Caco-2 (cell line): Measurements from ENCODE around the gene ATP2B3. TPM values are rescaled to one million over a fixed set of nuclear protein-coding genes. Genes with fewer than 3 reads are reported as not detected.

ENCODE experiments used
- BruUV-seq: library from RNA; stranded (reverse); fragments of 400-500 nt; replicated peaks from 2 replicates; lab custom pipeline; 2021; lab: Mats Ljungman, UMichigan
- CTCF ChIA-PET: fragments of 300-600 bp; sonication (Branson Sonifier 250); formaldehyde crosslinking; loops from one replicate; lab custom pipeline; 2022; ENCODE audit warnings: antibody characterized with exemption; lab: Charles Lee
- POLR2A ChIA-PET: fragments of 300-600 bp; sonication (Branson Sonifier 250); formaldehyde crosslinking; loops from one replicate; lab custom pipeline; 2022; ENCODE audit warnings: antibody characterized with exemption; lab: Charles Lee
- DNase-seq, 2 experiments: peaks; one replicate each; pipeline versions ENCODE4 v3.0.0 to v3.0.0-alpha.2; 2020 to 2022
- H3K27me3 ChIP-seq: replicated peaks from 2 replicates; pipeline ENCODE4 v1.6.0; 2011; ENCODE audit warnings: low read length; ENCODE audit not compliant: control insufficient read depth, insufficient read depth
- H3K36me3 ChIP-seq: 2 replicates; pipeline ENCODE4 v1.5.1; 2011; ENCODE audit warnings: low read length; ENCODE audit not compliant: control insufficient read depth, insufficient read depth
- H3K4me1 ChIP-seq: fragments of 250-450 bp; sonication (Bioruptor Pico); 2 replicates; pipeline ENCODE4 v1.5.1; 2020; ENCODE audit warnings: mild to moderate bottlenecking
- H3K4me3 ChIP-seq: 2 replicates; pipeline ENCODE4 v1.5.1; 2011; ENCODE audit warnings: low read depth, mild to moderate bottlenecking, control low read depth, low read length
- H3K9me3 ChIP-seq: fragments of 250-450 bp; sonication (Bioruptor Pico); 2 replicates; pipeline ENCODE4 v1.5.1; 2020; ENCODE audit warnings: mild to moderate bottlenecking, moderate library complexity
- H3K27ac Mint-ChIP-seq: one replicate; pipeline ENCODE4 v1.8.0; 2022; ENCODE audit warnings: mixed read lengths; ENCODE audit not compliant: unreplicated experiment
- H3K27me3 Mint-ChIP-seq: one replicate; pipeline ENCODE4 v1.8.0; 2022; ENCODE audit warnings: mixed read lengths; ENCODE audit not compliant: insufficient read depth, unreplicated experiment
- H3K36me3 Mint-ChIP-seq: one replicate; pipeline ENCODE4 v1.8.0; 2022; ENCODE audit warnings: mild to moderate bottlenecking, mixed read lengths; ENCODE audit not compliant: insufficient read depth, unreplicated experiment
- H3K4me1 Mint-ChIP-seq: one replicate; pipeline ENCODE4 v1.8.0; 2022; ENCODE audit warnings: low read depth, mixed read lengths; ENCODE audit not compliant: unreplicated experiment
- H3K4me3 Mint-ChIP-seq: one replicate; pipeline ENCODE4 v1.8.0; 2022; ENCODE audit warnings: mild to moderate bottlenecking, moderate library complexity, mixed read lengths; ENCODE audit not compliant: unreplicated experiment
- H3K9me3 Mint-ChIP-seq: one replicate; pipeline ENCODE4 v1.8.0; 2022; ENCODE audit warnings: mixed read lengths; ENCODE audit not compliant: unreplicated experiment
- CTCF ChIP-seq, 2 experiments: fragments of 200-600 bp in 1 of 2; IDR thresholded peaks; 1 replicate in 1 of 2; 2 replicates in 1 of 2; pipeline versions ENCODE4 v1.5.1 to v1.8.0; 2011 to 2022; ENCODE audit warnings: antibody characterized with exemption in 1 of 2, control low read depth in 1 of 2, inconsistent platforms in 1 of 2, low read depth in 1 of 2, low read length in 1 of 2, mild to moderate bottlenecking in 1 of 2, moderate library complexity in 1 of 2; ENCODE audit not compliant: insufficient read depth in 1 of 2, severe bottlenecking in 1 of 2, unreplicated experiment in 1 of 2
- intact Hi-C: fragments of 100-400 bp; cut with micrococcal nuclease; formaldehyde crosslinking; loops from one replicate; pipeline ENCODE4 v1.10.0; 2022; ENCODE audit not compliant: unreplicated experiment
- total RNA-seq: library from RNA; stranded (reverse); gene quantifications from 2 replicates; pipeline ENCODE4 v1.2.3, GENCODE V29; 2022

ATP2B3 gene
- total RNA-seq, 1 experiment from 2014 or later = not detected

- no peaks in the 10 kb centered on the region for H3K27me3 Mint-ChIP-seq
- CTCF ChIA-PET = no interaction called here
- H3K27ac Mint-ChIP-seq = no peak overlapping the region
- Histone ChIP-seq H3K9me3 (no peaks in the 10 kb centered on the region), H3K4me3 (no peak overlapping the region), H3K4me1 (no peaks in the 10 kb centered on the region; the same call in 1 of the 2 replicates), H3K27me3 (no peaks in the 10 kb centered on the region), H3K36me3 (no peaks in the 10 kb centered on the region)
- H3K36me3 Mint-ChIP-seq = no peaks in the 10 kb centered on the region
- BruUV-seq = no TSS peak
- no peaks in the 10 kb centered on the region for H3K9me3 Mint-ChIP-seq
- H3K4me1 Mint-ChIP-seq = peaks cover 10% of the 10 kb centered on the region
- no peak for DNase-seq
- no peak overlapping the region for H3K4me3 Mint-ChIP-seq
- intact Hi-C loops = no loop called here
- POLR2A ChIA-PET = no interaction called here
- no peak for TF ChIP-seq CTCF (IDR thresholded peaks at IDR 0.05; ENCODE audit: insufficient read depth in 1 of 2, low read depth in 1 of 2, low read length in 1 of 2, severe bottlenecking in 1 of 2, unreplicated experiment in 1 of 2)
These were observed 113.9 kb downstream of the ATP2B3 start for GRCh38 chrX:153631346-153631745.

GRCh38 chrX:153631907-153632594, 114.6 kb downstream of the ATP2B3 start:
- BruUV-seq = no TSS peak
- DNase-seq = no peak
- Mint-ChIP-seq H3K27me3 (no peaks in the 10 kb centered on the region), H3K4me3 (no peak overlapping the region), H3K4me1 (peaks cover 10% of the 10 kb centered on the region), H3K36me3 (no peaks in the 10 kb centered on the region), H3K27ac (no peak overlapping the region), H3K9me3 (no peaks in the 10 kb centered on the region)
- Histone ChIP-seq H3K4me3 (no peak overlapping the region), H3K9me3 (no peaks in the 10 kb centered on the region), H3K27me3 (no peaks in the 10 kb centered on the region), H3K36me3 (no peaks in the 10 kb centered on the region), H3K4me1 (no peaks in the 10 kb centered on the region; the same call in 1 of the 2 replicates)
- ChIA-PET CTCF (no interaction called here), POLR2A (no interaction called here)
- no peak for TF ChIP-seq CTCF (IDR thresholded peaks at IDR 0.05; ENCODE audit: insufficient read depth in 1 of 2, low read depth in 1 of 2, low read length in 1 of 2, severe bottlenecking in 1 of 2, unreplicated experiment in 1 of 2)
- intact Hi-C loops = no loop called here

Other genes with a start within 250 kb of the ATP2B3 start
- not detected in 2 replicates for gene PNMA6F, start 195.9 kb upstream of the ATP2B3 start, total RNA-seq
- gene ZNF275, start 183.5 kb upstream of the ATP2B3 start, total RNA-seq = 5.2 and 5.6 TPM in 2 replicates
- gene PNMA6E, start 116.3 kb upstream of the ATP2B3 start, total RNA-seq = not detected in 2 replicates
- 0.09 and 0.16 TPM in 2 replicates for gene ZFP92, start 106.2 kb upstream of the ATP2B3 start, total RNA-seq
- 0.60 and 0.61 TPM in 2 replicates for gene TREX2, start 71.6 kb upstream of the ATP2B3 start, total RNA-seq
- gene HAUS7, start 47.1 kb upstream of the ATP2B3 start, total RNA-seq = 34.0 and 36.9 TPM in 2 replicates
- 9.0 and 9.9 TPM in 2 replicates for gene BGN, start 22.7 kb upstream of the ATP2B3 start, total RNA-seq
- 23.8 and 26.3 TPM in 2 replicates for gene CCNQ, start 81.5 kb downstream of the ATP2B3 start, total RNA-seq
- gene DUSP9, start 129.6 kb downstream of the ATP2B3 start, total RNA-seq = 9.0 and 12.0 TPM in 2 replicates
- not detected in 2 replicates for gene PNCK, start 156.2 kb downstream of the ATP2B3 start, total RNA-seq
- gene SLC6A8, start 170.3 kb downstream of the ATP2B3 start, total RNA-seq = 8.8 and 11.2 TPM in 2 replicates
- 232 and 234 TPM in 2 replicates for gene BCAP31, start 206.7 kb downstream of the ATP2B3 start, total RNA-seq
- gene ABCD1, start 207.2 kb downstream of the ATP2B3 start, total RNA-seq = 4.3 and 4.5 TPM in 2 replicates
- 0.16 TPM in 1 of 2 replicates, not detected in the other for gene PLXNB3, start 246.6 kb downstream of the ATP2B3 start, total RNA-seq